Fibroblast of skin of abdomen (primary cell): ENCODE results near the gene FUT3.

Source experiments
- DNase-seq: peaks from one replicate; pipeline ENCODE4 v3.0.0-alpha.2; 2013

The FUT3 gene

DNA sequence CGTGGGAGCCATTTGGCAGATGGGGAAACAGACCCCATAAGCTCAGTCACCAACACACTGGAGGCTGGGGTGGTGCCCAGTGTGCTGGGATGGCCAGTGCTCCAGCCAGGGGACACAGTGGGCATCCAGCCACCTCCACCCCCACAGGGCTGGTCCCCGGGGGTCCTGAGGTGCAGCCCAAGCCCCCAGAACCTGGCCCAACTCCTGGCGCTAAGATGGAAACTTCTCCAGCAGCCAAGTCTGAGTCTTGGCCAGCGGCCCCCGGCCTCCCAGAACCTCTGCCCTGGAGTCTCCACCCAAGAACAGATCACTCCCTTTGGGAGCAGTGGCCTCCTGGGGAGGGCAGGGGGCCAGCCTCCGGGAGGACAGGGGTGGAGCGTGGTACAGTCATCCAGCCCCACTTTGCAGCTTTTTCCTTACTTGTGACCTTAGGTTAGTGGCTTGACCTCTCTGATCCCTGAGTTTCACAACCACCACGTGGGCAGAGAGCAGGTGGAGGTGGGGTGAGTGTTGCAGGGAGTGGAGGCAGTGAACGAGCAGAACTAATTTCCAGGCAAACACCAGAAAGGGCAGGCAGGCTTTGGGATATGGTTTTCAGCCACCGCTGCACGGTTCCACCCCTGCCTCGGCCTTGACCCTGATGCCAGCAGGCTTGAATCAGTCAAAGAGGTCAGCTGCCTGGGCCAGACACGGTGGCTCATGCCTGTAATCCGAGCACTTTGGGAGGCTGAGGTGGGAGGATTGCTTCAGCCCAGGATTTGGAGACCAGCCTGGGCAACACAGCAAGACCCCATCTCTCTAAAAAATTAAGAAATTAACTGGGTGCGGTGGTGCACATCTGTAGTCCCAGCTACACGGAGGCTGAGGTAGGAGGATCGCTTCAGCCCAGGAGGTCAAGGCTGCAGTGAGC, 50.6 kb downstream of the FUT3 start:
- no peak for DNase-seq

DNA sequence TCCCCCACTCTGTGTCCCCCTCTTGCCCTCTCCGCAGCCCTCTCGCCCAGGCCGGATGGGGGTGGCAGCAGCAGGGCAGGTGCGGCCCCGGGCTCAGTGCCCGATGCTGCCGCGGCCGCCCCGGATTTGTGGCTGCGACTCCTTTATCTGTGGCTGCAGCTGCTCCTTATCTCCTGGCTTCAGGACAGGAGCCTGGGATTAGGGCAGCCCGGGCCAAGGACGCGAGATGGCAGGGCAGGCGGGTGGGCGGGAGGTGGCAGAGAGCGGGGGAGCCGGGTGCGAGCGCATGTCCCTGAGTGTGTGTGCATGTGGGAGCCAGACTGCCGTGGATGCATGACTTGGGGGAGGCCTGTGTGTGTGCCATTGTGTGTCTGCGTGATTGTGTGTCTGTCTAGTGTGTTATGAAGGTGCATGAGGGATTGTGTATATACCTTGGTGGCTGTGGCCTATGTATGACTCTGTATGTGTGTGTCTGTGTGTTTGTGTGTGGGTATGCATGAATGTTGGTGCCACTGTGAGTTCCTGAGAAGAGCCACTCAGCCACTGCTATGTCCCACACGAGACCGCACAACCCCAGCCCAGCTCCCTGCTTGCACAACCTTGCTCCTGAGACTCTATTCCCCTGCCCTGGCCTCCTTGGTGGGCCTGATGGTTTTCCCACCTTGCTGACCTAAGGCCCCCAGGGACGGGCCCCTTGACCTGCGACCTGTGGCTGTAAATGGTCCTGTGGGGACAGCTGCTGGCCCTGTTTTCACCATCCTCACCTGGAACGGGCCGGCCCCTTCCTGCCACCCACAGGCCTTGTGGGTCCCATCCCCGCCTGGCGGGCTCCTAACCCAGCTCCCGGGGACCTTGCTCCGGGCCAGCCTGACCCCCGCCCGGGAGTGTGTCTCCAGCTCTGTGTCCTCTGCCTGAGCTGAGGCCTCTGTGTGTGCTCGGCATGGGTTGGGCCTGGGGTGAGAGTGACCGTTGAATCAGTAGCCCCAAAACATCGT, 51.7 kb downstream of the FUT3 start:
- DNase-seq: no peak

DNA sequence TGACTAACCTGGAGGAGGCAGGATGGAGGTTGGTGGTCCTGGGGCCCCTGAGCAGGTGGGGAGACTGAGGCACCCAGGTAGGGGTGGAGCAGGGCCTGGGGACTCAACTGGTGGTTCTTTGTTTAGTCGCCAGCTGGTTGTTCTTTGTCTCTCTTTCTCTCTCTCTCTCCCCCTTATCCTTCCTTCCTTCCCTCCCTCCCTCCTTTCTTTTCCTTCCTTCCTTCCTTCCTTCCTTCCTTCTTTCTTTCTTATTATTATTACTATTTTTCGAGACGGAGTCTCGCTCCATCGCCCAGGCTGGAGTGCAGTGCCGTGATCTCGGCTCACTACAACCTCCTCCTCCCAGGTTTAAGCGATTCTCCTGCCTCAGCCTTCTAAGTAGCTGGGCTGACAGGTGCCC, 53.0 kb downstream of the FUT3 start:
- no peak for DNase-seq

DNA sequence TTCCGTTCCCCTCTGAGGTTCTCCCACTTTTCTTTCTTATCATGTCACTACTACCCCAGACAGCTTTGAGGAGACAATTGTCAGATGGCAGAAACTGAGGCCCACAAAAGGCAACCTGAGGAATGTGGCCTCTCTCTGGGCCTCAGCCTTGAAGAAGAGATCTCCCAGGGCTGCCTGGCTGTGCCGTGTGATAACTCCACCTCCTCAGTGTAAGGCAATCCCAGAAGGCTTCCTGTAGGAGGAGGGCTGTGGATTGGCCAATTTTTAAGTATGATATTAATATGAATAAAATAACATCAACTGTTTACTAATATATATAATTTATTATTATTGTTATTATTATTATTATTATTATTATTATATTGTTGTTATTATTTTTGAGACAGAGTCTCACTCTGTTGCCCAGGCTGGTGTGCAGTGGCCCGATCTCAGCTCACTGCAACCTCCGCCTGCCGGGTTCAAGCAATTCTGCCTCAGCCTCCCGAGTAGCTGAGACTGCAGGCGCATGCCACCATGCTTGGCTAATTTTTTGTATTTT, 55.8 kb downstream of the FUT3 start:
- DNase-seq: no peak

DNA sequence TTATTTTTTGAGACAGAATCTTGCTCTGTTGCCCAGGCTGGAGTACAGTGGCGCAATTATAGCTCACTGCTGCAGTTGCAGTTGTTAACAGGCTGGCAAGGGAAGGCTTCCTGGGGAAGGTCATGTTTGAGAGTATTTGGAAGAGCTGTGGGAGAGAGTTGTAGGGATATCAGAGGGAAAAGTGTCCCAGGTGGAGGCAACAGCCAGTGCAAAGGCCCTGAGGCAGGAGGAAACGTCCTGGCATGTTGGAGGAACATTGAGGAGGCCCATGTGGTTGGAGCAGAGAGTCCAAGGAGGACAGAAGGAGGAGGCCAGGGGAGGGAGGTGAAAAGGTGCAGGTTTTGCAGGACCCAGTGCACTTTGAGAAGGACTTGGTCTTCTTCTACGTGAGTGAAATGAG, 58.1 kb downstream of the FUT3 start:
- DNase-seq: no peak
